Smooth muscle cell (in vitro differentiated cells): ENCODE data around the gene RPS24. TPM values are rescaled to one million over a fixed set of nuclear protein-coding genes. Genes with fewer than 3 reads are reported as not detected.
"Not testable (repeated sequence)": the region's sequence is repeated elsewhere in the genome, so short reads cannot be mapped to it uniquely, and the experiment has no call there.

Experiments used
- DNase-seq: peaks from one replicate; lab custom pipeline; 2025; ENCODE audit not compliant: unreplicated experiment; lab: John Stamatoyannopoulos, UW
- H2AFZ ChIP-seq: fragments of 200-600 bp; sonication (generic); 2 replicates; pipeline ENCODE4 v1.6.0; 2016; ENCODE audit warnings: antibody characterized with exemption, low read depth, mild to moderate bottlenecking
- H3F3A ChIP-seq: fragments of 200-600 bp; sonication (generic); 2 replicates; pipeline ENCODE4 v1.6.0; 2017; ENCODE audit warnings: antibody characterized with exemption, low read depth
- H3K27ac ChIP-seq: fragments of 200-600 bp; sonication (generic); 2 replicates; pipeline ENCODE4 v1.5.1; 2016; ENCODE audit warnings: low read depth, mild to moderate bottlenecking
- H3K27me3 ChIP-seq: fragments of 200-600 bp; sonication (generic); 2 replicates; pipeline ENCODE4 v1.6.1; 2016; ENCODE audit warnings: low read depth, mild to moderate bottlenecking
- H3K36me3 ChIP-seq: fragments of 200-600 bp; sonication (generic); 2 replicates; pipeline ENCODE4 v1.5.1; 2016; ENCODE audit warnings: low read depth
- H3K4me1 ChIP-seq: fragments of 200-600 bp; sonication (generic); 2 replicates; pipeline ENCODE4 v1.5.1; 2016; ENCODE audit warnings: low read depth
- H3K4me2 ChIP-seq: fragments of 200-600 bp; sonication (generic); 2 replicates; pipeline ENCODE4 v1.6.0; 2016; ENCODE audit warnings: mild to moderate bottlenecking
- H3K4me3 ChIP-seq: fragments of 200-600 bp; sonication (generic); 2 replicates; pipeline ENCODE4 v1.5.1; 2016; ENCODE audit warnings: mild to moderate bottlenecking
- H3K79me2 ChIP-seq: fragments of 200-600 bp; sonication (generic); 2 replicates; pipeline ENCODE4 v1.6.0; 2016; ENCODE audit warnings: low read depth, mild to moderate bottlenecking
- H3K9ac ChIP-seq: fragments of 200-600 bp; sonication (generic); 2 replicates; pipeline ENCODE4 v1.6.0; 2016; ENCODE audit warnings: low read depth
- H3K9me3 ChIP-seq: fragments of 200-600 bp; sonication (generic); replicated peaks from 2 replicates; pipeline ENCODE4 v1.5.1; 2016; ENCODE audit warnings: low read depth
- H4K20me1 ChIP-seq: fragments of 200-600 bp; sonication (generic); 2 replicates; pipeline ENCODE4 v1.6.0; 2016; ENCODE audit warnings: low read depth
- CTCF ChIP-seq: fragments of 200-600 bp; sonication (generic); IDR thresholded peaks from 2 replicates; pipeline ENCODE4 v1.5.1; 2017; ENCODE audit warnings: borderline replicate concordance, mild to moderate bottlenecking, antibody characterized with exemption; ENCODE audit not compliant: insufficient read depth, poor library complexity, severe bottlenecking
- WGBS: methylation state at CpG from one replicate; pipeline ENCODE4 v1.1.7; 2016; ENCODE audit warnings: low lambda C conversion rate; 5-methylcytosine and 5-hydroxymethylcytosine counted together
- polyA plus RNA-seq: library from polyadenylated mRNA; unstranded; fragments of >200 nt; fragmentation: Nextera tagmentation; extraction: Ambion mirVana; gene quantifications from 2 replicates; pipeline ENCODE4 v1.2.1, GENCODE V29; 2016
- total RNA-seq: library from RNA; depleted of rRNA; stranded (reverse); fragments of >200 nt; gene quantifications from 2 replicates; pipeline ENCODE4 v1.2.3, GENCODE V29; 2014

Gene RPS24
- total and polyA plus RNA-seq, 2 experiments from 2014 or later = 407 to 2,109 TPM

- Histone ChIP-seq H3F3A (no peaks in the 10 kb centered on the region), H3K4me1 (no peaks in the 10 kb centered on the region), H4K20me1 (no peaks in the 10 kb centered on the region), H3K79me2 (no peaks in the 10 kb centered on the region), H3K36me3 (no peaks in the 10 kb centered on the region), H3K4me2 (no peak overlapping the region), H2AFZ (no peak overlapping the region), H3K9me3 (no peaks in the 10 kb centered on the region), H3K27me3 (no peaks in the 10 kb centered on the region), H3K9ac (no peak overlapping the region), H3K4me3 (no peak overlapping the region), H3K27ac (no peak overlapping the region)
- 89% methylated on average over 2 of the region's 2 CpGs for WGBS
- no peak for DNase-seq
- TF ChIP-seq CTCF = no peak
Measured at GRCh38 chr10:78065611-78066010, 31.9 kb downstream of the RPS24 start.

- Histone ChIP-seq H4K20me1 (no peaks in the 10 kb centered on the region), H3K27me3 (no peaks in the 10 kb centered on the region), H3F3A (no peaks in the 10 kb centered on the region), H3K4me2 (no peak overlapping the region), H3K4me1 (no peaks in the 10 kb centered on the region), H3K79me2 (no peaks in the 10 kb centered on the region), H3K9me3 (no peaks in the 10 kb centered on the region), H3K27ac (no peak overlapping the region), H3K36me3 (no peaks in the 10 kb centered on the region), H3K4me3 (no peak overlapping the region), H3K9ac (no peak overlapping the region), H2AFZ (no peak overlapping the region)
- no peak for DNase-seq
- no peak for TF ChIP-seq CTCF
- WGBS = 80% methylated on average over 5 of the region's 5 CpGs
Measured at GRCh38 chr10:78066012-78066411, 32.3 kb downstream of the RPS24 start.

GRCh38 chr10:78066728-78067430 is 33.2 kb downstream of the RPS24 start:
- no peak overlapping the region for H2AFZ ChIP-seq
- no peaks in the 10 kb centered on the region for H3F3A ChIP-seq
- H3K4me2 ChIP-seq = no peak overlapping the region
- H3K4me3 ChIP-seq = no peak overlapping the region
- DNase-seq = no peak
- H4K20me1 ChIP-seq = no peaks in the 10 kb centered on the region
- no peaks in the 10 kb centered on the region for H3K9me3 ChIP-seq
- no peak overlapping the region for H3K9ac ChIP-seq
- H3K27ac ChIP-seq = no peak overlapping the region
- H3K4me1 ChIP-seq = no peaks in the 10 kb centered on the region
- TF ChIP-seq CTCF = no peak
- H3K79me2 ChIP-seq = no peaks in the 10 kb centered on the region
- no peaks in the 10 kb centered on the region for H3K36me3 ChIP-seq
- 90% methylated on average over 11 of the region's 11 CpGs for WGBS
- H3K27me3 ChIP-seq = no peaks in the 10 kb centered on the region

- no peak overlapping the region for H2AFZ ChIP-seq
- H3K36me3 ChIP-seq = no peaks in the 10 kb centered on the region
- no peaks in the 10 kb centered on the region for H3K79me2 ChIP-seq
- no peaks in the 10 kb centered on the region for H4K20me1 ChIP-seq
- H3K4me2 ChIP-seq = no peak overlapping the region
- no peaks in the 10 kb centered on the region for H3F3A ChIP-seq
- H3K27me3 ChIP-seq = no peaks in the 10 kb centered on the region
- H3K9me3 ChIP-seq = no peaks in the 10 kb centered on the region
- no peak for TF ChIP-seq CTCF
- no peaks in the 10 kb centered on the region for H3K4me1 ChIP-seq
- H3K27ac ChIP-seq = no peak overlapping the region
- H3K9ac ChIP-seq = no peak overlapping the region
- no peak for DNase-seq
- WGBS = 94% methylated on average over 6 of the region's 6 CpGs
- H3K4me3 ChIP-seq = no peak overlapping the region
Measured at GRCh38 chr10:78069151-78069550, 35.5 kb downstream of the RPS24 start.

- H3K27me3 ChIP-seq, H3K4me2 ChIP-seq, H3K79me2 ChIP-seq, H3K4me1 ChIP-seq, H3K9me3 ChIP-seq, H3F3A ChIP-seq, H3K4me3 ChIP-seq, H3K9ac ChIP-seq, DNase-seq, H4K20me1 ChIP-seq, H3K36me3 ChIP-seq, H2AFZ ChIP-seq, H3K27ac ChIP-seq: not testable (repeated sequence)
- WGBS = 92% methylated on average over 12 of the region's 12 CpGs
Measured at GRCh38 chr10:78070064-78070463, 36.4 kb downstream of the RPS24 start.
